Activated CD4-positive, alpha-beta T cell treated with anti-CD3 and anti-CD28 coated beads, Interleukin-2, amount 50 U/mL, for 1 hour (primary cell): ENCODE results near the gene ENHO.
"Not testable (repeated sequence)": the region's sequence is repeated elsewhere in the genome, so short reads cannot be mapped to it uniquely, and the experiment has no call there.

Experiments used
- DNase-seq: peaks from one replicate; pipeline ENCODE4 v3.0.0-alpha.2; 2020

The ENHO gene

GRCh38 chr9:34505370-34506120 is 17.2 kb downstream of the ENHO start:
- no peak for DNase-seq

DNA sequence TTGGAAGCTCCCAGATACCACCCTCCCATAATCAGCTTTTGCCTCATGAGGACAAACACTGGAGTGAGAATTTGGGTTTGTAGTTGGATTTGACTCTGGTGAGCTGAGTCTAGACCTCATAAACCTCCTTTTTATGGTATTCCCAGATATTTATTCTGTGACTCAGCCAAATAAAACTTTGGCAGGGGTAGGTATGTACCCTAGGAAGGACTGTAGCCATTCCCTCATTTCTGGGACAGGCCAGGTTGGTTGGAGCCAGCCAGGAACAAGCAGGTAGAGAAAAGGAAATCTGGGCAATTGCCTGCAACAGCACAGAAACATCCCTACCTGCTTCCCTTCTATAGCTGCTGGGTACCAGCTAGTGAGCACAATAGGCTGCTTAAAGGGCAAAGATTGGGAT is 19.4 kb downstream of the ENHO start:
- DNase-seq = no peak

GRCh38 chr9:34502891-34503290 is 19.9 kb downstream of the ENHO start:
- DNase-seq = no peak

DNA sequence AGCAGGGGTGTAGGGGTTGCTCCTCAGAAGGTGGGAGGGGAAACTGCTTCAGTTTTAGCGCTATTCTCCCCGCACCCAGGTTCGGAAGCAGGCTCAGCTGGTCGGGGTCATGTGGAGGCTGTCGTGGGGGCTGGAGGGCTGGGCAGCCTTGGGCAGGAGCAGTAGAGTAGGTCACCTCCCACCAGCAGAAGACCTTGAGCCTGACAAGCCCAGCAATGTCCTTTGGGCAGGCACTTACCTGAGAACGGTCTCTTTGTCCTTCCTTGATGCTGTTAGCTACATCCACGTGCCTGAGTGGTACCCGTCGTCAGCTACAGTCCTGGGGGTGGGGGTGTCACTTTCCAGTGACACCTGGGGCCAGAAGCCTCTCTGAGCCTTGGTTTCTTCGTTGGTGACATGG is 20.3 kb downstream of the ENHO start:
- DNase-seq = no peak

DNA sequence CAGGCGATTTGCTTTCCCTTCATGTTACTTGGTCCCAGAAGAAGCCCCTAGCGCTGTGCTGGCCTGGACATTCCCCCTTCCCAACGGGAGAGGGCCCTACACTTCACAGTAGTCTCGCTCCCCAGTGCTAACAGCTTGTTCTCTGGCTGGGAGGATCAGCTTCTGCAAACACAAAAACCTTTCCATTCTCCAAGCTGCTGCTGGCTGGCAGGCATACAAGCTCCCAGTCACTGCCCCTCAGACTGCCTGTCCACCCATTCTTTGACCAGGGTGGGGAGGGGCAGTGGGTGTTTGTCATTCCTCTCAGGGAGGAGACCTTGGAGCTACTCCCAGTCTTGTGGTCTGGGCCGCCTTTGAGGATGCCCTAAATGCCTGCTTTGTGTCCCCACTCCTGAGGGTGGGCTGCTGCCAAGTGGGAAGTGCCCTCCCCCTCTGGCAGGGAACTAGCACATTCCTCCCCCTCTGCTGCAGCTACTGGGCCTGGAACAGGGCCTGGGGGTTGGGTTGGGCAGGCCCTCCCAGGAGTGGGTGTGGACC is 20.8 kb downstream of the ENHO start:
- DNase-seq = no peak

- no peak for DNase-seq
Observed at GRCh38 chr9:34501372-34501771, 21.4 kb downstream of the ENHO start.

- DNase-seq = peak; percentile 70
Observed at GRCh38 chr9:34500623-34501267, 22.0 kb downstream of the ENHO start.

- DNase-seq = no peak
Observed at GRCh38 chr9:34499076-34499475, 23.7 kb downstream of the ENHO start.

GRCh38 chr9:34498553-34498952 is 24.2 kb downstream of the ENHO start:
- no peak for DNase-seq

GRCh38 chr9:34496149-34496712 is 26.6 kb downstream of the ENHO start:
- DNase-seq = no peak

- DNase-seq = peak; percentile 13
Observed at GRCh38 chr9:34493972-34494535, 28.7 kb downstream of the ENHO start.

GRCh38 chr9:34492051-34492450 is 30.7 kb downstream of the ENHO start:
- no peak for DNase-seq

DNA sequence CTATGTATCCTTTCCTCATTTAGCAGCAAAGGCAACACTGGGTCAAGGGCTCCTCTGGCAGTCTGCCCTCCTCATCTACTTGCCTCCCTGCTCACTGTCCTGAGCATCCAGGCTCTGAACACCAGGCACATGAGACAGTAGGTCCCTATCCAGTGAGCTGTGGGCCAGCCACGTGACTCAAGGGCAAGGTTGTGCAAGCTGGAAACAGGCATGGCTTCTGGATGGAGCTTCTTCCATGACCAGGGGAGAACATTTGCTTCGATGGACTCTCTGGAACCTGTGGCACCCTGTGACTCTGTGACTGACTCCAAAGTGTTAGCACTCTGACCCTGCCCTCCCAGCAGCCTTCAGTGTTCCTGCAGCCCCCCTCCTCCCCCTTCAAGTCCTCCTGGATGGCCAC is 31.2 kb downstream of the ENHO start:
- no peak for DNase-seq

GRCh38 chr9:34490760-34491159 is 32.0 kb downstream of the ENHO start:
- DNase-seq = no peak

DNA sequence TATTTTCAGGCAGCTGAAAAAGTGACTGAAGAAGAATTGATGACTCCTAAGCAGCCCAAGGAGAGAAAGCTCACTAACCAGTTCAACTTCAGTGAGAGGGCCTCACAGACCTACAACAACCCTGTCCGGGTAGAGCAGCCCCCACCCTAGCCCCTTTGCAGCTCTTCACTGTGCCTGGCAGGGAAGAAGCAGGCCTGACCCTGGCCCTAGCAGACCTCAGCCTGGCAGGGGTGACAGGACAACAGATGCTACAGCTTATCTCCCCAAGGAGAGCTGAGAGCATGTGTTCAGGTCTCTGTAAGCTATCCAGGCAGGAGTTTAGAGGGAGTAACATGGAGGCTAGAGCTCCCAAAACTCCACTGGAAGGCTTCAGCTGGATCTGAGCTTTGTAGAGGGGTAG is 32.4 kb downstream of the ENHO start:
- no peak for DNase-seq

GRCh38 chr9:34486572-34486971 is 36.2 kb downstream of the ENHO start:
- no peak for DNase-seq

GRCh38 chr9:34485822-34486221 is 37.0 kb downstream of the ENHO start:
- no peak for DNase-seq

DNA sequence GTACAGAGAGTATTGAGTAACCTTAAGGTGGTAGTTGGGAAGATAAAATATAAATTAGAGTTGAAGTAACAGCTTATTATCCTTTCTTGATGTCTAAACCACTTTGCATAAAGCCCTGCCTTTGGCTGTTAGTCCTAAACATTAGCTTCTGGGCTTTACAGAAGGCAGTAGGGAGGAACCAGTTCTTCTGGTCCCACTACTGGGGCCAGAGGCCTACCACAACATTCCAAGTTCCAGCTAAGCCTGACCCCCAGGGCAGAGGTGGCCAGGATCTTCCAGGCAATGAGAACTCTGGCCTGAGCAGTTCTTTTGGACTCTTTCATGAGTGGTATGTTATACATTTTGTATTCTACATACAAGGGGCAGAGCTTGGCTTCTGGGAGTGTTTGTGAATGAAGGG is 38.1 kb downstream of the ENHO start:
- no peak for DNase-seq

DNA sequence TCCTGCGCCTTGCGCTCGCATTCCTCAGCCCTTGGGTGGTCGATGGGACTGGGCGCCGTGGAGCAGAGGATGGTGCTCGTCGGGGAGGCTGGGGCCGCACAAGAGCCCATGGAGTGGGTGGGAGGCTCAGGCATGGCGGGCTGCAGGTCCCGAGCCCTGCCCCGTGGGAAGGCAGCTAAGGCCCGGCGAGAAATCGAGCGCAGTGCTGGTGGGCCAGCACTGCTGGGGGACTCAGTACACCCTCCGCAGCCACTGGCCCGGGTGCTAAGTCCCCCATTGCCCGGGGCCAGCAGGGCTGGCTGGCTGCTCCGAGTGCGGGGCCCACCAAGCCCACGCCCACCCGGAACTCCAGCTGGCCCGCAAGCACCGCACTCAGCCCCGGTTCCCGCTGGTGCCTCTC is 40.0 kb downstream of the ENHO start:
- DNase-seq = not testable (repeated sequence)

DNA sequence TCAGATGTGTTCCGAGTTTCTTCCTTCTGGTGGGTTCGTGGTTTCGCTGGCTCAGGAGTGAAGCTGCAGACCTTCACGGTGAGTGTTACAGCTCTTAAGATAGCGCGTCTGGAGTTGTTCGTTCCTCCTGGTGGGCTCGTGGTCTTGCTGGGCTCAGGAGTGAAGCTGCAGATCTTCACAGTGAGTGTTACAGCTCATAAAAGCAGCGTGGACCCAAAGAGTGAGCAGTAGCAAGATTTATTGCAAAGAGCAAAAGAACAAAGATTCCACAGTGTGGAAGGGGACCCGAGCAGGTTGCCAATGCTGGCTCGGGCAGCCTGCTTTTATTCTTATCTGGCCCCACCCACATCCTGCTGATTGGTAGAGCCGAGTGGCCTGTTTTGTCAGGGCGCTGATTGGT is 41.2 kb downstream of the ENHO start:
- not testable (repeated sequence) for DNase-seq

DNA sequence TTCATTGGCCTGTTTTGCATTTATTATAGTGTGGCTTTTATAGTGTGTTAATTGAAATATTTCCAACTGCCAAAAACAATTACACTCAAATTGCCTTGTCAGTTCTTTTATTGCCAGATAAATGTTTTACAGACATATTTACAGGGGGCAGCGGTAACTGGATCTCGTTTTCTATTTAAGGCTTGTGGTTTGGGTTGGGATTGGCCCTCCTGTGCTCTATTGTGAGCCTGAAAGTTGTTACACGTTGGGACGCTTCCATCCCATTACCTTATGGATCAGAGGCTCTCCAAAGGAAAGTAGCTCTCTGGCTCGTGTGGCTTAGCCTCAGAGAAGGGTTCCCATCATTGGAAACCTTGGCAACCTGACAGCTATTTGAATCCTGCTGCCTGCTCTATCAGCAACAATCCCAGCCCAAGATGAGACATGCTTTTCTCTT is 43.3 kb downstream of the ENHO start:
- no peak for DNase-seq

- no peak for DNase-seq
Observed at GRCh38 chr9:34477541-34477940, 45.2 kb downstream of the ENHO start.

DNA sequence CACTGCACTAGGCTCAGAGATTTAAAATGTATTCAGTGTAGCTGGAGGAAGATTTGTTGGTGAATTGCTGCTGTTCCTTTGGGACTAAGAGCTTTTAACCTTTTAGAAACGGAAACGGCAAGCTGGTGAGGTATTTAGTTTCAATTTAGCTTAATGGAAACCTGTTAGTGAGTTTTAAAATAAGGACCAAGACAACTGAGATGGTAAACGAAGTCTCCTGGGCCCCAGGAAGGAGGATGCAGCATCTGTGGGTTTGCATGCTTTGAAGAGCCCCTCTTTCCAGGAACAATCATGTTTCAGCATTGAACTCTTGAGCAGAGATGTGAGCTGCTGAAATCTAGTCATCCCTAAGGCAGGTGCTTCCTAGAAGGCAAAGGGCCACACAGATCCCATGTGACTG is 47.7 kb downstream of the ENHO start:
- DNase-seq = no peak
